ENCODE data around the gene IL17RD.

IL17RD gene

GRCh38 chr3:57057351-57057750 lies 107.8 kb downstream of the IL17RD start:
- H3K4me3 ChIP-seq (ENCODE audit: low read depth, low read length) = no peak overlapping the region
- TF ChIP-seq CTCF (IDR thresholded peaks at IDR 0.05; ENCODE audit: low read depth, low read length) = no peak

GRCh38 chr3:57053122-57053521 lies 112.0 kb downstream of the IL17RD start:
- TF ChIP-seq CTCF (IDR thresholded peaks at IDR 0.05; ENCODE audit: low read depth, low read length) = no peak
- no peak overlapping the region for H3K4me3 ChIP-seq (ENCODE audit: low read depth, low read length)

- TF ChIP-seq CTCF (IDR thresholded peaks at IDR 0.05; ENCODE audit: low read depth, low read length) = no peak
- H3K4me3 ChIP-seq (ENCODE audit: low read depth, low read length) = no peak overlapping the region
These were observed 112.5 kb downstream of the IL17RD start for GRCh38 chr3:57052662-57053061.

GRCh38 chr3:57048728-57049127 lies 116.4 kb downstream of the IL17RD start:
- no peak overlapping the region for H3K4me3 ChIP-seq (ENCODE audit: low read depth, low read length)
- TF ChIP-seq CTCF (IDR thresholded peaks at IDR 0.05; ENCODE audit: low read depth, low read length) = no peak

GRCh38 chr3:57048052-57048671 lies 117.0 kb downstream of the IL17RD start:
- no peak for TF ChIP-seq CTCF (IDR thresholded peaks at IDR 0.05; ENCODE audit: low read depth, low read length)
- H3K4me3 ChIP-seq (ENCODE audit: low read depth, low read length) = no peak overlapping the region

GRCh38 chr3:57046101-57046765 lies 118.9 kb downstream of the IL17RD start:
- TF ChIP-seq CTCF (IDR thresholded peaks at IDR 0.05; ENCODE audit: low read depth, low read length) = no peak
- no peak overlapping the region for H3K4me3 ChIP-seq (ENCODE audit: low read depth, low read length)

GRCh38 chr3:57043518-57043917 lies 121.6 kb downstream of the IL17RD start:
- no peak overlapping the region for H3K4me3 ChIP-seq (ENCODE audit: low read depth, low read length)
- no peak for TF ChIP-seq CTCF (IDR thresholded peaks at IDR 0.05; ENCODE audit: low read depth, low read length)

Measured in WI38 (cell line).